ENCODE results near the gene LBHD1. TPM values are rescaled to one million over a fixed set of nuclear protein-coding genes. Genes with fewer than 3 reads are reported as not detected.

The LBHD1 gene
- total and polyA plus RNA-seq, 2 of the 13 experiments (the other 11 are each of a cell fraction or from before 2014, with no cell fraction given) = 3.2 to 3.7 TPM

- POLR2A ChIA-PET = interaction anchor here (1.3 to 5.0 kb wide), 5 partner anchors 18 to 223 kb away, joined by 3 to 53 read pairs (median 19); partner anchors contain the start of genes B3GAT3, C11orf98, CSKMT and LBHD1
- Histone ChIP-seq H3K79me2 (ENCODE audit: insufficient read depth, low read length) (peaks cover 46% of the 10 kb centered on the region), H4K20me1 (ENCODE audit: insufficient read depth, low read length) (peaks cover 8% of the 10 kb centered on the region), H3K27ac (ENCODE audit: extremely low read length, insufficient read depth, low read length) (peak overlapping the region; percentile 98), H3K9ac (ENCODE audit: insufficient read depth, low read depth, low read length) (no peak overlapping the region), H3K36me3 (replicated peaks in 1 of 2; ENCODE audit: control insufficient read depth in 1 of 2, insufficient read depth in 2 of 2, low read length in 2 of 2) (peaks cover 4 to 24% of the 10 kb centered on the region in 2 experiments; a peak in 3 of 5 replicates), H2AFZ (ENCODE audit: low read length) (no peak overlapping the region), H3K9me3 (ENCODE audit: low read length) (no peaks in the 10 kb centered on the region), H3K4me2 (ENCODE audit: low read depth, low read length) (peak overlapping the region; percentile 68; the same call in 1 of the 2 replicates), H3K4me1 (ENCODE audit: insufficient read depth, low read length) (peaks cover 52% of the 10 kb centered on the region), H3K27me3 (ENCODE audit: control insufficient read depth in 1 of 2, insufficient read depth in 2 of 2, low read length in 2 of 2) (no peaks in the 10 kb centered on the region), H3K4me3 (replicated peaks in 1 of 3; ENCODE audit: insufficient read depth in 1 of 3, low read depth in 2 of 3, low read length in 3 of 3) (no peak overlapping the region)
- CTCF ChIA-PET (ENCODE audit: low intra/inter-chr PET ratio, low total read pairs) = no interaction called here
- no peak for ATAC-seq
- in situ Hi-C loops (cut with HindIII; ENCODE audit: extremely low pct_ligation_motif_present, low pct_unique_long_range_greater_than_20kb) = no loop called here
- 0 out of 2 replicates have a peak, but pooled peaks have one; percentile 23 for TF ChIP-seq AKAP8 (CRISPR knock-in tag; IDR thresholded peaks at IDR 0.05)
- TF ChIP-seq PCBP1 (IDR thresholded peaks at IDR 0.05; ENCODE audit: borderline replicate concordance, low read depth, low read length) = no peak
- TF ChIP-seq FOXO4 (CRISPR knock-in tag; conservative IDR thresholded peaks at IDR 0.05) = 0 out of 2 replicates have a peak, but pooled peaks have one; percentile 27
- TF ChIP-seq POLR2AphosphoS5 (IDR thresholded peaks at IDR 0.05; ENCODE audit: low read depth, low read length) = 0 out of 2 replicates have a peak, but pooled peaks have one; percentile 17
- TF ChIP-seq ZNF784 (CRISPR knock-in tag; IDR thresholded peaks at IDR 0.05; ENCODE audit: borderline replicate concordance) = no peak
- BruUV-seq (replicated peaks) = no TSS peak
- intact Hi-C loops (cut with micrococcal nuclease; ENCODE audit: unreplicated experiment) = no loop called here
- 91% methylated on average over 3 of the region's 6 CpGs for WGBS (ENCODE audit: low lambda C conversion rate)
- no peak for FAIRE-seq
- no peak for DNase-seq (ENCODE audit: low spot score)
Measured at GRCh38 chr11:62647609-62648005, 24.5 kb downstream of the LBHD1 start.

All from HepG2 (cell line).